ENCODE results near the gene PBXIP1.

- TF ChIP-seq CSDC2 (CRISPR knock-in tag; IDR thresholded peaks at IDR 0.05) (no peak), BACH2 (CRISPR knock-in tag; IDR thresholded peaks at IDR 0.05; ENCODE audit: borderline replicate concordance) (no peak)
Measured at GRCh38 chr1:154967331-154967950, 11.5 kb upstream of the PBXIP1 start.

All from SK-N-SH treated with all-trans-retinoic acid at 6 μM for 48 hours (cell line).